K562 (cell line): ENCODE data around the gene POP7. TPM values are rescaled to one million over a fixed set of nuclear protein-coding genes. Genes with fewer than 3 reads are reported as not detected.

ENCODE experiments used
- ASH1L ChIP-seq: fragments of 450-650 bp; IDR thresholded peaks from 2 replicates; pipeline ENCODE4 v1.6.1; 2018; ENCODE audit warnings: borderline replicate concordance, mild to moderate bottlenecking, low read depth; ENCODE audit not compliant: partially characterized antibody
- BCL6 ChIP-seq: fragments of 250-450 bp; sonication (Bioruptor Pico); IDR thresholded peaks from 2 replicates; pipeline ENCODE4 v1.4.0; 2020
- CCNT2 ChIP-seq: IDR thresholded peaks from 2 replicates; pipeline ENCODE4 v1.6.1; 2011; ENCODE audit warnings: borderline replicate concordance, low read depth, mild to moderate bottlenecking, moderate library complexity, mixed read lengths, low read length; ENCODE audit not compliant: insufficient read length; ENCODE audit errors: extremely low read depth
- CXXC5 ChIP-seq: fragments of 250-450 bp; sonication (Bioruptor Pico); IDR thresholded peaks from 2 replicates; pipeline ENCODE4 v1.8.0; 2022; ENCODE audit warnings: inconsistent platforms, mild to moderate bottlenecking, moderate library complexity
- EWSR1 ChIP-seq: fragments of 450-650 bp; IDR thresholded peaks from 2 replicates; pipeline ENCODE4 v1.6.1; 2018; ENCODE audit warnings: borderline replicate concordance, mild to moderate bottlenecking, low read depth, moderate library complexity; ENCODE audit not compliant: partially characterized antibody
- EZH2 ChIP-seq: IDR thresholded peaks from 2 replicates; pipeline ENCODE4 v1.6.1; 2012; ENCODE audit warnings: low read depth, mild to moderate bottlenecking, inconsistent platforms, low read length, borderline replicate concordance
- GATAD2B ChIP-seq: fragments of 450-650 bp; IDR thresholded peaks from 2 replicates; pipeline ENCODE4 v1.6.1; 2017; ENCODE audit warnings: mild to moderate bottlenecking, borderline replicate concordance
- SMARCE1 ChIP-seq: fragments of 450-650 bp; IDR thresholded peaks from 2 replicates; pipeline ENCODE4 v1.7.1; 2016; ENCODE audit warnings: mild to moderate bottlenecking
- ZNF316 ChIP-seq: fragments of 450-650 bp; IDR thresholded peaks from 2 replicates; pipeline ENCODE4 v1.6.1; 2016
- ZNF436 ChIP-seq: fragments of 250-450, 450-650 bp; sonication (Bioruptor Pico); formaldehyde crosslinking; IDR thresholded peaks from 2 replicates; pipeline ENCODE4 v1.7.0; 2020; ENCODE audit warnings: mild to moderate bottlenecking
- polyA plus RNA-seq, 8 experiments: library from polyadenylated mRNA; depleted of rRNA in 4 of 8; stranded (reverse) in 5 of 8; unstranded in 3 of 8; fragments of >200 nt; fragmentation: Nextera tagmentation in 2 of 8; fragmentation: Illumina TruSeq in 1 of 8; extraction: Ambion mirVana in 2 of 8; extraction: Trizol in 1 of 8; gene quantifications; 2 replicates each; pipeline versions ENCODE4 v1.2.1 to v1.2.3, GENCODE V29; 2011 to 2014; ENCODE audit warnings: inconsistent platforms in 1 of 8, missing spikeins in 1 of 8
- total RNA-seq, 7 experiments: library from RNA; depleted of rRNA in 6 of 7; stranded (reverse); fragments of >200 nt in 6 of 7; fragmentation: Illumina TruSeq in 2 of 7; extraction: Trizol in 2 of 7; gene quantifications; 2 replicates each; pipeline versions ENCODE4 v1.2.1 to v1.2.3, GENCODE V29; 2011 to 2021; ENCODE audit warnings: low replicate concordance in 1 of 7
- TF ChIP-seq, protein P1 (sequence below): sonication (generic); formaldehyde crosslinking; IDR thresholded peaks from 2 replicates; pipeline ENCODE4 v1.9.0; 2022; ENCODE audit warnings: mild to moderate bottlenecking, missing genetic modification reagents
- TF ChIP-seq, protein P2 (sequence below): sonication (generic); formaldehyde crosslinking; IDR thresholded peaks from 2 replicates; pipeline ENCODE4 v1.8.0; 2022; ENCODE audit warnings: missing genetic modification reagents, mild to moderate bottlenecking, borderline replicate concordance
- TF ChIP-seq, protein P3 (sequence below): sonication (generic); formaldehyde crosslinking; IDR thresholded peaks from 2 replicates; pipeline ENCODE4 v1.8.1; 2023; ENCODE audit warnings: mild to moderate bottlenecking, missing genetic modification reagents
- TF ChIP-seq, protein P4 (sequence below): sonication (generic); formaldehyde crosslinking; IDR thresholded peaks from 2 replicates; pipeline ENCODE4 v1.4.0; 2020; ENCODE audit warnings: mild to moderate bottlenecking, missing genetic modification reagents
- TF ChIP-seq, protein P5 (sequence below): fragments of 250-450 bp; sonication (Bioruptor Pico); IDR thresholded peaks from 2 replicates; pipeline ENCODE4 v1.5.0; 2022; ENCODE audit warnings: mild to moderate bottlenecking
- TF ChIP-seq, protein P6 (sequence below): fragments of 450-650 bp; formaldehyde crosslinking; IDR thresholded peaks from 2 replicates; pipeline ENCODE4 v1.4.0; 2020; ENCODE audit warnings: mild to moderate bottlenecking

Gene POP7
- total and polyA plus RNA-seq, 9 of the 15 experiments (the other 6 are each of a cell fraction or from before 2014, with no cell fraction given), result 11.5 to 163 (median 68.9) TPM

DNA sequence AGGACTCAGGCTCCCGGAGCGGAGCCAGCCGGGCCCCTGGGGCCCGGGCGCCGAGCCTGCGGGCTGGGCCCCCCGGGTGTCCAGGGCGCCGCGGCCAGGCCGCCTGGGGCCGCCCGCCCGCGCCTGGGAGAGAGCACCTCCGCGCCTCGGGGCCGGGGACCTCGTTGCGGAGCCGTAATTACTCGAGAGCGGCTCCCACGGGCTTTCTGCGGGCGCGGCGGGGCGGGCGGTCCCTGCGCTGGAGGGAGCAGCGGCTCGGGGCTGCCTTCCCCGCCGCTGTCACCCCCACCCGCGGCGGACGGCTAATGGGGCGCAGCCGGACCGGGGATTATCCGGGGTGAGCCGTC lies 30.8 kb upstream of the POP7 start (continued):
- TF ChIP-seq, protein P1, sequence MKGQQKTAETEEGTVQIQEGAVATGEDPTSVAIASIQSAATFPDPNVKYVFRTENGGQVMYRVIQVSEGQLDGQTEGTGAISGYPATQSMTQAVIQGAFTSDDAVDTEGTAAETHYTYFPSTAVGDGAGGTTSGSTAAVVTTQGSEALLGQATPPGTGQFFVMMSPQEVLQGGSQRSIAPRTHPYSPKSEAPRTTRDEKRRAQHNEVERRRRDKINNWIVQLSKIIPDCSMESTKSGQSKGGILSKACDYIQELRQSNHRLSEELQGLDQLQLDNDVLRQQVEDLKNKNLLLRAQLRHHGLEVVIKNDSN, result no peak
- no peak for TF ChIP-seq SMARCE1
- TF ChIP-seq EZH2, result no peak
- TF ChIP-seq, protein P2, sequence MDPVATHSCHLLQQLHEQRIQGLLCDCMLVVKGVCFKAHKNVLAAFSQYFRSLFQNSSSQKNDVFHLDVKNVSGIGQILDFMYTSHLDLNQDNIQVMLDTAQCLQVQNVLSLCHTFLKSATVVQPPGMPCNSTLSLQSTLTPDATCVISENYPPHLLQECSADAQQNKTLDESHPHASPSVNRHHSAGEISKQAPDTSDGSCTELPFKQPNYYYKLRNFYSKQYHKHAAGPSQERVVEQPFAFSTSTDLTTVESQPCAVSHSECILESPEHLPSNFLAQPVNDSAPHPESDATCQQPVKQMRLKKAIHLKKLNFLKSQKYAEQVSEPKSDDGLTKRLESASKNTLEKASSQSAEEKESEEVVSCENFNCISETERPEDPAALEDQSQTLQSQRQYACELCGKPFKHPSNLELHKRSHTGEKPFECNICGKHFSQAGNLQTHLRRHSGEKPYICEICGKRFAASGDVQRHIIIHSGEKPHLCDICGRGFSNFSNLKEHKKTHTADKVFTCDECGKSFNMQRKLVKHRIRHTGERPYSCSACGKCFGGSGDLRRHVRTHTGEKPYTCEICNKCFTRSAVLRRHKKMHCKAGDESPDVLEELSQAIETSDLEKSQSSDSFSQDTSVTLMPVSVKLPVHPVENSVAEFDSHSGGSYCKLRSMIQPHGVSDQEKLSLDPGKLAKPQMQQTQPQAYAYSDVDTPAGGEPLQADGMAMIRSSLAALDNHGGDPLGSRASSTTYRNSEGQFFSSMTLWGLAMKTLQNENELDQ (CRISPR knock-in tag), result no peak
- TF ChIP-seq, protein P3, sequence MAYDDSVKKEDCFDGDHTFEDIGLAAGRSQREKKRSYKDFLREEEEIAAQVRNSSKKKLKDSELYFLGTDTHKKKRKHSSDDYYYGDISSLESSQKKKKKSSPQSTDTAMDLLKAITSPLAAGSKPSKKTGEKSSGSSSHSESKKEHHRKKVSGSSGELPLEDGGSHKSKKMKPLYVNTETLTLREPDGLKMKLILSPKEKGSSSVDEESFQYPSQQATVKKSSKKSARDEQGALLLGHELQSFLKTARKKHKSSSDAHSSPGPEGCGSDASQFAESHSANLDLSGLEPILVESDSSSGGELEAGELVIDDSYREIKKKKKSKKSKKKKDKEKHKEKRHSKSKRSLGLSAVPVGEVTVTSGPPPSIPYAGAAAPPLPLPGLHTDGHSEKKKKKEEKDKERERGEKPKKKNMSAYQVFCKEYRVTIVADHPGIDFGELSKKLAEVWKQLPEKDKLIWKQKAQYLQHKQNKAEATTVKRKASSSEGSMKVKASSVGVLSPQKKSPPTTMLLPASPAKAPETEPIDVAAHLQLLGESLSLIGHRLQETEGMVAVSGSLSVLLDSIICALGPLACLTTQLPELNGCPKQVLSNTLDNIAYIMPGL (CRISPR knock-in tag), result no peak
- TF ChIP-seq EWSR1, result no peak
- TF ChIP-seq, protein P4, sequence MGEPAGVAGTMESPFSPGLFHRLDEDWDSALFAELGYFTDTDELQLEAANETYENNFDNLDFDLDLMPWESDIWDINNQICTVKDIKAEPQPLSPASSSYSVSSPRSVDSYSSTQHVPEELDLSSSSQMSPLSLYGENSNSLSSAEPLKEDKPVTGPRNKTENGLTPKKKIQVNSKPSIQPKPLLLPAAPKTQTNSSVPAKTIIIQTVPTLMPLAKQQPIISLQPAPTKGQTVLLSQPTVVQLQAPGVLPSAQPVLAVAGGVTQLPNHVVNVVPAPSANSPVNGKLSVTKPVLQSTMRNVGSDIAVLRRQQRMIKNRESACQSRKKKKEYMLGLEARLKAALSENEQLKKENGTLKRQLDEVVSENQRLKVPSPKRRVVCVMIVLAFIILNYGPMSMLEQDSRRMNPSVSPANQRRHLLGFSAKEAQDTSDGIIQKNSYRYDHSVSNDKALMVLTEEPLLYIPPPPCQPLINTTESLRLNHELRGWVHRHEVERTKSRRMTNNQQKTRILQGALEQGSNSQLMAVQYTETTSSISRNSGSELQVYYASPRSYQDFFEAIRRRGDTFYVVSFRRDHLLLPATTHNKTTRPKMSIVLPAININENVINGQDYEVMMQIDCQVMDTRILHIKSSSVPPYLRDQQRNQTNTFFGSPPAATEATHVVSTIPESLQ (CRISPR knock-in tag), result no peak
- no peak for TF ChIP-seq ZNF436 (CRISPR knock-in tag)
- TF ChIP-seq ASH1L, result no peak
- peak; percentile 25 for TF ChIP-seq CCNT2
- no peak for TF ChIP-seq ZNF316
- TF ChIP-seq, protein P5, sequence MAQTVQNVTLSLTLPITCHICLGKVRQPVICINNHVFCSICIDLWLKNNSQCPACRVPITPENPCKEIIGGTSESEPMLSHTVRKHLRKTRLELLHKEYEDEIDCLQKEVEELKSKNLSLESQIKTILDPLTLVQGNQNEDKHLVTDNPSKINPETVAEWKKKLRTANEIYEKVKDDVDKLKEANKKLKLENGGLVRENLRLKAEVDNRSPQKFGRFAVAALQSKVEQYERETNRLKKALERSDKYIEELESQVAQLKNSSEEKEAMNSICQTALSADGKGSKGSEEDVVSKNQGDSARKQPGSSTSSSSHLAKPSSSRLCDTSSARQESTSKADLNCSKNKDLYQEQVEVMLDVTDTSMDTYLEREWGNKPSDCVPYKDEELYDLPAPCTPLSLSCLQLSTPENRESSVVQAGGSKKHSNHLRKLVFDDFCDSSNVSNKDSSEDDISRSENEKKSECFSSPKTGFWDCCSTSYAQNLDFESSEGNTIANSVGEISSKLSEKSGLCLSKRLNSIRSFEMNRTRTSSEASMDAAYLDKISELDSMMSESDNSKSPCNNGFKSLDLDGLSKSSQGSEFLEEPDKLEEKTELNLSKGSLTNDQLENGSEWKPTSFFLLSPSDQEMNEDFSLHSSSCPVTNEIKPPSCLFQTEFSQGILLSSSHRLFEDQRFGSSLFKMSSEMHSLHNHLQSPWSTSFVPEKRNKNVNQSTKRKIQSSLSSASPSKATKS (CRISPR knock-in tag), result no peak
- TF ChIP-seq BCL6 (CRISPR knock-in tag), result no peak
- TF ChIP-seq GATAD2B, result 0 out of 2 replicates have a peak, but pooled peaks have one; percentile 66
- TF ChIP-seq, protein P6, sequence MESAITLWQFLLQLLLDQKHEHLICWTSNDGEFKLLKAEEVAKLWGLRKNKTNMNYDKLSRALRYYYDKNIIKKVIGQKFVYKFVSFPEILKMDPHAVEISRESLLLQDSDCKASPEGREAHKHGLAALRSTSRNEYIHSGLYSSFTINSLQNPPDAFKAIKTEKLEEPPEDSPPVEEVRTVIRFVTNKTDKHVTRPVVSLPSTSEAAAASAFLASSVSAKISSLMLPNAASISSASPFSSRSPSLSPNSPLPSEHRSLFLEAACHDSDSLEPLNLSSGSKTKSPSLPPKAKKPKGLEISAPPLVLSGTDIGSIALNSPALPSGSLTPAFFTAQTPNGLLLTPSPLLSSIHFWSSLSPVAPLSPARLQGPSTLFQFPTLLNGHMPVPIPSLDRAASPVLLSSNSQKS (CRISPR knock-in tag), result no peak
- TF ChIP-seq CXXC5, result peak; percentile 60; the same call in 1 of the 2 replicates
